HG03045 (cell line): Measurements from ENCODE around the gene TPD52L2.

Experiments
- ATAC-seq: cut with Tn5 transposase; IDR thresholded peaks from one replicate; pipeline ENCODE4 v1.9.1; 2021; ENCODE audit warnings: mild to moderate bottlenecking, moderate library complexity; ENCODE audit not compliant: unreplicated experiment

Gene TPD52L2

GRCh38 chr20:63864978-63865640, at the start of gene TPD52L2:
Gene TPD52L2 (plus strand): TSS chr20:63865270. CDS start chr20:63865366, 96 bp downstream.
- peak; percentile 79 for ATAC-seq

GRCh38 chr20:63815615-63816253, 49.3 kb upstream of the TPD52L2 start:
- no peak for ATAC-seq

- no peak for ATAC-seq
Measured at GRCh38 chr20:63819224-63819921, 45.7 kb upstream of the TPD52L2 start.

GRCh38 chr20:63821811-63822210, 43.3 kb upstream of the TPD52L2 start:
- ATAC-seq = no peak

- ATAC-seq = no peak
Measured at GRCh38 chr20:63822276-63822696, 42.8 kb upstream of the TPD52L2 start.

GRCh38 chr20:63823691-63824311, 41.3 kb upstream of the TPD52L2 start:
- ATAC-seq = no peak

GRCh38 chr20:63825331-63826118, 39.5 kb upstream of the TPD52L2 start:
- ATAC-seq = no peak

- ATAC-seq = no peak
Measured at GRCh38 chr20:63826753-63827152, 38.3 kb upstream of the TPD52L2 start.

- ATAC-seq = no peak
Measured at GRCh38 chr20:63828124-63828523, 36.9 kb upstream of the TPD52L2 start.

GRCh38 chr20:63828545-63828944, 36.5 kb upstream of the TPD52L2 start:
- ATAC-seq = no peak

GRCh38 chr20:63828951-63829350, 36.1 kb upstream of the TPD52L2 start:
- ATAC-seq = no peak

- ATAC-seq = no peak
Measured at GRCh38 chr20:63829603-63829944, 35.5 kb upstream of the TPD52L2 start.

- no peak for ATAC-seq
Measured at GRCh38 chr20:63829945-63830835, 34.9 kb upstream of the TPD52L2 start.

GRCh38 chr20:63830841-63831588, 34.1 kb upstream of the TPD52L2 start, which contains the start of gene ZBTB46:
Gene ZBTB46 (minus strand): TSS chr20:63831264. CDS start chr20:63790757, 40,507 bp downstream.
- ATAC-seq = no peak

- ATAC-seq = no peak
Measured at GRCh38 chr20:63831646-63831992, 33.5 kb upstream of the TPD52L2 start.

GRCh38 chr20:63831993-63832686, 32.9 kb upstream of the TPD52L2 start:
- no peak for ATAC-seq

- no peak for ATAC-seq
Measured at GRCh38 chr20:63833776-63834490, 31.1 kb upstream of the TPD52L2 start.

- no peak for ATAC-seq
Measured at GRCh38 chr20:63834491-63834880, 30.6 kb upstream of the TPD52L2 start.
